GM23338 (cell line): ENCODE results near the gene PAPPA. TPM values are rescaled to one million over a fixed set of nuclear protein-coding genes. Genes with fewer than 3 reads are reported as not detected.

Experiments
- ATAC-seq: fragments of 200-7000 bp; cut with Tn5 transposase; 3 replicates; pipeline ENCODE4 v1.9.1; 2020
- DNase-seq: peaks from one replicate; pipeline ENCODE4 v3.0.0-alpha.2; 2015; ENCODE audit warnings: low spot score
- H2AFZ ChIP-seq: fragments of 200-600 bp; sonication (generic); 2 replicates; pipeline ENCODE4 v1.8.0; 2016; ENCODE audit warnings: antibody characterized with exemption, mild to moderate bottlenecking, moderate library complexity
- H3F3A ChIP-seq: fragments of 200-600 bp; sonication (generic); replicated peaks from 2 replicates; pipeline ENCODE4 v1.8.0; 2017; ENCODE audit warnings: antibody characterized with exemption, mixed run types, low read depth
- H3K27ac ChIP-seq: fragments of 200-600 bp; sonication (generic); 2 replicates; pipeline ENCODE4 v1.6.1; 2016; ENCODE audit warnings: low read depth
- H3K27me3 ChIP-seq: fragments of 200-600 bp; sonication (generic); 2 replicates; pipeline ENCODE4 v1.8.0; 2016; ENCODE audit warnings: mild to moderate bottlenecking, mixed run types, moderate library complexity; ENCODE audit not compliant: insufficient read depth
- H3K36me3 ChIP-seq: fragments of 200-600 bp; sonication (generic); 2 replicates; pipeline ENCODE4 v1.8.0; 2016; ENCODE audit warnings: mild to moderate bottlenecking; ENCODE audit not compliant: insufficient read depth
- H3K4me1 ChIP-seq: fragments of 200-600 bp; sonication (generic); 2 replicates; pipeline ENCODE4 v1.8.0; 2016; ENCODE audit warnings: mild to moderate bottlenecking, moderate library complexity; ENCODE audit not compliant: insufficient read depth
- H3K4me2 ChIP-seq: fragments of 200-600 bp; sonication (generic); 2 replicates; pipeline ENCODE4 v1.7.1; 2017; ENCODE audit warnings: mixed run types
- H3K4me3 ChIP-seq: fragments of 200-600 bp; sonication (generic); 2 replicates; pipeline ENCODE4 v1.6.1; 2016; ENCODE audit warnings: mixed run types
- H3K79me2 ChIP-seq: fragments of 200-600 bp; sonication (generic); replicated peaks from 2 replicates; pipeline ENCODE4 v1.8.0; 2017; ENCODE audit warnings: mild to moderate bottlenecking; ENCODE audit not compliant: insufficient read depth
- H3K9me2 ChIP-seq: fragments of 200-600 bp; sonication (generic); 2 replicates; pipeline ENCODE4 v1.8.0; 2017; ENCODE audit not compliant: insufficient read depth
- H4K20me1 ChIP-seq: fragments of 200-600 bp; sonication (generic); replicated peaks from 2 replicates; pipeline ENCODE4 v1.8.0; 2017; ENCODE audit warnings: mild to moderate bottlenecking; ENCODE audit not compliant: insufficient read depth
- H3K27ac Mint-ChIP-seq: 2 replicates; pipeline ENCODE4 v1.8.0; 2020; ENCODE audit warnings: inconsistent platforms, mild to moderate bottlenecking, moderate library complexity, mixed read lengths
- H3K27me3 Mint-ChIP-seq: 3 replicates; pipeline ENCODE4 v1.8.0; 2022; ENCODE audit warnings: low read depth, mild to moderate bottlenecking, moderate library complexity, mixed read lengths, inconsistent platforms; ENCODE audit not compliant: insufficient read depth, poor library complexity
- H3K36me3 Mint-ChIP-seq: 3 replicates; pipeline ENCODE4 v1.8.0; 2021; ENCODE audit warnings: low read depth, mild to moderate bottlenecking, inconsistent platforms, moderate library complexity, mixed read lengths
- H3K4me1 Mint-ChIP-seq: 3 replicates; pipeline ENCODE4 v1.8.0; 2020; ENCODE audit warnings: mild to moderate bottlenecking, inconsistent platforms, mixed read lengths
- H3K4me3 Mint-ChIP-seq: 3 replicates; pipeline ENCODE4 v1.8.0; 2021; ENCODE audit warnings: moderate library complexity, mild to moderate bottlenecking, inconsistent platforms, mixed read lengths
- H3K9me3 Mint-ChIP-seq: 3 replicates; pipeline ENCODE4 v1.8.0; 2020; ENCODE audit warnings: moderate library complexity, mild to moderate bottlenecking, inconsistent platforms, mixed read lengths
- CREB1 ChIP-seq: fragments of 250-450 bp; sonication (Bioruptor Pico); IDR thresholded peaks from 2 replicates; pipeline ENCODE4 v1.5.0; 2020; ENCODE audit warnings: low read depth, mild to moderate bottlenecking, moderate library complexity
- CTCF ChIP-seq, 2 experiments: fragments of 200-600 bp in 1 of 2; sonication (generic) in 1 of 2; conservative IDR thresholded peaks; 2 replicates each; pipeline versions ENCODE4 v1.5.1 to v1.6.1; 2016 to 2017; ENCODE audit warnings: antibody characterized with exemption in 2 of 2, low read depth in 2 of 2, mild to moderate bottlenecking in 2 of 2, moderate library complexity in 1 of 2
- ETS1 ChIP-seq: IDR thresholded peaks from 2 replicates; pipeline ENCODE4 v1.6.1; 2016; ENCODE audit warnings: antibody characterized with exemption
- EZH2 ChIP-seq: fragments of 200-600 bp; sonication (generic); IDR thresholded peaks from one replicate; pipeline ENCODE4 v1.8.0; 2017; ENCODE audit warnings: antibody characterized with exemption, mild to moderate bottlenecking, low read depth; ENCODE audit not compliant: unreplicated experiment
- EZH2phosphoT487 ChIP-seq: fragments of 200-600 bp; sonication (generic); IDR thresholded peaks from one replicate; pipeline ENCODE4 v1.8.1; 2018; ENCODE audit warnings: antibody characterized with exemption; ENCODE audit not compliant: unreplicated experiment
- JUNB ChIP-seq: IDR thresholded peaks from one replicate; pipeline ENCODE4 v1.6.1; 2016; ENCODE audit warnings: antibody characterized with exemption; ENCODE audit not compliant: unreplicated experiment
- STAT1 ChIP-seq: IDR thresholded peaks from one replicate; pipeline ENCODE4 v1.6.1; 2016; ENCODE audit warnings: antibody characterized with exemption; ENCODE audit not compliant: unreplicated experiment
- ZNF114 ChIP-seq: fragments of 250-450 bp; sonication (Bioruptor Pico); IDR thresholded peaks from 2 replicates; pipeline ENCODE4 v1.5.0; 2020; ENCODE audit warnings: mild to moderate bottlenecking, moderate library complexity
- ZNF331 ChIP-seq: fragments of 250-450 bp; sonication (Bioruptor Pico); IDR thresholded peaks from 2 replicates; pipeline ENCODE4 v1.5.0; 2020; ENCODE audit warnings: low read depth, mild to moderate bottlenecking, moderate library complexity
- polyA plus RNA-seq: library from polyadenylated mRNA; unstranded; fragments of >200 nt; fragmentation: Nextera tagmentation; extraction: Ambion mirVana; gene quantifications from 2 replicates; pipeline ENCODE4 v1.2.1, GENCODE V29; 2016
- total RNA-seq: library from RNA; depleted of rRNA; stranded (reverse); fragments of >200 nt; shearing (Covaris generic); gene quantifications from 2 replicates; pipeline ENCODE4 v1.2.3, GENCODE V29; 2014
- TF ChIP-seq, protein P1 (sequence below): fragments of 250-450 bp; sonication (Bioruptor Pico); IDR thresholded peaks from 2 replicates; pipeline ENCODE4 v1.5.0; 2020; ENCODE audit warnings: mild to moderate bottlenecking, moderate library complexity

The PAPPA gene
- total and polyA plus RNA-seq, 2 experiments from 2014 or later, result 0.38 to 0.66 TPM

GRCh38 chr9:116345393-116345792 is 191.8 kb downstream of the PAPPA start:
- Histone ChIP-seq H3K4me2 (no peak overlapping the region), H2AFZ (no peak overlapping the region), H4K20me1 (no peaks in the 10 kb centered on the region; the same call in 1 of the 2 replicates), H3K79me2 (no peaks in the 10 kb centered on the region), H3K36me3 (no peaks in the 10 kb centered on the region; the same call in 1 of the 2 replicates), H3K27me3 (peaks cover 2% of the 10 kb centered on the region; the same call in 1 of the 2 replicates), H3K27ac (no peak overlapping the region), H3K4me1 (peaks cover 17% of the 10 kb centered on the region), H3F3A (no peaks in the 10 kb centered on the region), H3K9me2 (0 out of 2 replicates have a peak, but pooled peaks cover 3% of the 10 kb centered on the region), H3K4me3 (no peak overlapping the region)
- H3K36me3 Mint-ChIP-seq, result no peaks in the 10 kb centered on the region
- ATAC-seq (no peak), DNase-seq (no peak)
- H3K27ac Mint-ChIP-seq, result no peak overlapping the region
- peaks cover 10% of the 10 kb centered on the region for H3K27me3 Mint-ChIP-seq
- H3K4me1 Mint-ChIP-seq, result peaks cover 19% of the 10 kb centered on the region
- TF ChIP-seq, protein P1, sequence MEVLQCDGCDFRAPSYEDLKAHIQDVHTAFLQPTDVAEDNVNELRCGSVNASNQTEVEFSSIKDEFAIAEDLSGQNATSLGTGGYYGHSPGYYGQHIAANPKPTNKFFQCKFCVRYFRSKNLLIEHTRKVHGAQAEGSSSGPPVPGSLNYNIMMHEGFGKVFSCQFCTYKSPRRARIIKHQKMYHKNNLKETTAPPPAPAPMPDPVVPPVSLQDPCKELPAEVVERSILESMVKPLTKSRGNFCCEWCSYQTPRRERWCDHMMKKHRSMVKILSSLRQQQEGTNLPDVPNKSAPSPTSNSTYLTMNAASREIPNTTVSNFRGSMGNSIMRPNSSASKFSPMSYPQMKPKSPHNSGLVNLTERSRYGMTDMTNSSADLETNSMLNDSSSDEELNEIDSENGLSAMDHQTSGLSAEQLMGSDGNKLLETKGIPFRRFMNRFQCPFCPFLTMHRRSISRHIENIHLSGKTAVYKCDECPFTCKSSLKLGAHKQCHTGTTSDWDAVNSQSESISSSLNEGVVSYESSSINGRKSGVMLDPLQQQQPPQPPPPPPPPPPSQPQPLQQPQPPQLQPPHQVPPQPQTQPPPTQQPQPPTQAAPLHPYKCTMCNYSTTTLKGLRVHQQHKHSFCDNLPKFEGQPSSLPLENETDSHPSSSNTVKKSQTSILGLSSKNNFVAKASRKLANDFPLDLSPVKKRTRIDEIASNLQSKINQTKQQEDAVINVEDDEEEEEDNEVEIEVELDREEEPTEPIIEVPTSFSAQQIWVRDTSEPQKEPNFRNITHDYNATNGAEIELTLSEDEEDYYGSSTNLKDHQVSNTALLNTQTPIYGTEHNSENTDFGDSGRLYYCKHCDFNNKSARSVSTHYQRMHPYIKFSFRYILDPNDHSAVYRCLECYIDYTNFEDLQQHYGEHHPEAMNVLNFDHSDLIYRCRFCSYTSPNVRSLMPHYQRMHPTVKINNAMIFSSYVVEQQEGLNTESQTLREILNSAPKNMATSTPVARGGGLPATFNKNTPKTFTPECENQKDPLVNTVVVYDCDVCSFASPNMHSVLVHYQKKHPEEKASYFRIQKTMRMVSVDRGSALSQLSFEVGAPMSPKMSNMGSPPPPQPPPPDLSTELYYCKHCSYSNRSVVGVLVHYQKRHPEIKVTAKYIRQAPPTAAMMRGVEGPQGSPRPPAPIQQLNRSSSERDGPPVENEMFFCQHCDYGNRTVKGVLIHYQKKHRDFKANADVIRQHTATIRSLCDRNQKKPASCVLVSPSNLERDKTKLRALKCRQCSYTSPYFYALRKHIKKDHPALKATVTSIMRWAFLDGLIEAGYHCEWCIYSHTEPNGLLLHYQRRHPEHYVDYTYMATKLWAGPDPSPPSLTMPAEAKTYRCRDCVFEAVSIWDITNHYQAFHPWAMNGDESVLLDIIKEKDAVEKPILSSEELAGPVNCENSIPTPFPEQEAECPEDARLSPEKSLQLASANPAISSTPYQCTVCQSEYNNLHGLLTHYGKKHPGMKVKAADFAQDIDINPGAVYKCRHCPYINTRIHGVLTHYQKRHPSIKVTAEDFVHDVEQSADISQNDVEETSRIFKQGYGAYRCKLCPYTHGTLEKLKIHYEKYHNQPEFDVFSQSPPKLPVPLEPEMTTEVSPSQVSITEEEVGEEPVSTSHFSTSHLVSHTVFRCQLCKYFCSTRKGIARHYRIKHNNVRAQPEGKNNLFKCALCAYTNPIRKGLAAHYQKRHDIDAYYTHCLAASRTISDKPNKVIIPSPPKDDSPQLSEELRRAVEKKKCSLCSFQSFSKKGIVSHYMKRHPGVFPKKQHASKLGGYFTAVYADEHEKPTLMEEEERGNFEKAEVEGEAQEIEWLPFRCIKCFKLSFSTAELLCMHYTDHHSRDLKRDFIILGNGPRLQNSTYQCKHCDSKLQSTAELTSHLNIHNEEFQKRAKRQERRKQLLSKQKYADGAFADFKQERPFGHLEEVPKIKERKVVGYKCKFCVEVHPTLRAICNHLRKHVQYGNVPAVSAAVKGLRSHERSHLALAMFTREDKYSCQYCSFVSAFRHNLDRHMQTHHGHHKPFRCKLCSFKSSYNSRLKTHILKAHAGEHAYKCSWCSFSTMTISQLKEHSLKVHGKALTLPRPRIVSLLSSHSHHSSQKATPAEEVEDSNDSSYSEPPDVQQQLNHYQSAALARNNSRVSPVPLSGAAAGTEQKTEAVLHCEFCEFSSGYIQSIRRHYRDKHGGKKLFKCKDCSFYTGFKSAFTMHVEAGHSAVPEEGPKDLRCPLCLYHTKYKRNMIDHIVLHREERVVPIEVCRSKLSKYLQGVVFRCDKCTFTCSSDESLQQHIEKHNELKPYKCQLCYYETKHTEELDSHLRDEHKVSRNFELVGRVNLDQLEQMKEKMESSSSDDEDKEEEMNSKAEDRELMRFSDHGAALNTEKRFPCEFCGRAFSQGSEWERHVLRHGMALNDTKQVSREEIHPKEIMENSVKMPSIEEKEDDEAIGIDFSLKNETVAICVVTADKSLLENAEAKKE (CRISPR knock-in tag), result no peak
- no peak for TF ChIP-seq ZNF114 (CRISPR knock-in tag)
- TF ChIP-seq EZH2, result no peak
- no peak for TF ChIP-seq STAT1
- no peak for TF ChIP-seq CTCF (conservative IDR thresholded peaks at IDR 0.05; ENCODE audit: low read depth in 2 of 2)
- no peak for TF ChIP-seq ZNF331
- no peak for TF ChIP-seq EZH2phosphoT487
- no peak for TF ChIP-seq CREB1 (CRISPR knock-in tag)
- TF ChIP-seq ETS1, result no peak
- no peak for TF ChIP-seq JUNB
- no peak overlapping the region for H3K4me3 Mint-ChIP-seq
- no peaks in the 10 kb centered on the region for H3K9me3 Mint-ChIP-seq
